Natural killer cell (primary cell): Measurements from ENCODE around the gene OR1S2. TPM values are rescaled to one million over a fixed set of nuclear protein-coding genes. Genes with fewer than 3 reads are reported as not detected.
"Not testable (repeated sequence)": the region's sequence is repeated elsewhere in the genome, so short reads cannot be mapped to it uniquely, and the experiment has no call there.

Experiments used
- ATAC-seq, 3 donors: fragments of 150-1000 bp in 2 of 3; fragments of 200-7000 bp in 1 of 3; cut with Tn5 transposase; 1 replicate in 1 of 3; 2 replicates in 2 of 3; pipeline ENCODE4 v1.10.0; 2021; ENCODE audit warnings: mild to moderate bottlenecking in 2 of 3, moderate library complexity in 2 of 3
- DNase-seq, 2 donors: peaks; one replicate each; pipeline versions ENCODE4 v3.0.0 to v3.0.0-alpha.2; 2013 to 2021; ENCODE audit warnings: mixed read lengths in 1 of 2
- H3K27ac ChIP-seq: one replicate; pipeline ENCODE4 v1.5.1; 2013; ENCODE audit warnings: mild to moderate bottlenecking, low read length
- H3K27me3 ChIP-seq: one replicate; pipeline ENCODE4 v1.6.1; 2013; ENCODE audit warnings: low read length; ENCODE audit not compliant: control insufficient read depth, insufficient read depth
- H3K36me3 ChIP-seq: one replicate; pipeline ENCODE4 v1.6.1; 2013; ENCODE audit warnings: low read length; ENCODE audit not compliant: control insufficient read depth, insufficient read depth
- H3K4me1 ChIP-seq: one replicate; pipeline ENCODE4 v1.6.1; 2013; ENCODE audit warnings: low read length; ENCODE audit not compliant: control insufficient read depth, insufficient read depth
- H3K4me3 ChIP-seq: one replicate; pipeline ENCODE4 v1.5.1; 2013; ENCODE audit warnings: low read length
- H3K9me3 ChIP-seq: one replicate; pipeline ENCODE4 v1.6.1; 2013; ENCODE audit warnings: low read length; ENCODE audit not compliant: control insufficient read depth, insufficient read depth
- H3K27ac Mint-ChIP-seq, 2 donors: one replicate each; pipeline ENCODE4 v1.8.0; 2022; ENCODE audit warnings: mild to moderate bottlenecking in 2 of 2, mixed read lengths in 2 of 2, moderate library complexity in 1 of 2
- H3K27me3 Mint-ChIP-seq, 2 donors: one replicate each; pipeline ENCODE4 v1.8.0; 2022; ENCODE audit warnings: low read depth in 2 of 2, mixed read lengths in 2 of 2
- H3K36me3 Mint-ChIP-seq: one replicate; pipeline ENCODE4 v1.8.0; 2022; ENCODE audit warnings: mixed read lengths
- H3K4me1 Mint-ChIP-seq, 2 donors: one replicate each; pipeline ENCODE4 v1.8.0; 2022; ENCODE audit warnings: mixed read lengths in 2 of 2
- H3K4me3 Mint-ChIP-seq: one replicate; pipeline ENCODE4 v1.8.0; 2022; ENCODE audit warnings: mild to moderate bottlenecking, moderate library complexity, mixed read lengths
- H3K9me3 Mint-ChIP-seq, 2 donors: one replicate each; pipeline ENCODE4 v1.8.0; 2022; ENCODE audit warnings: mixed read lengths in 2 of 2
- WGBS: methylation state at CpG from one replicate; pipeline ENCODE4 v1.1.7; 2013; ENCODE audit warnings: missing lambda C conversion rate; ENCODE audit not compliant: insufficient coverage; 5-methylcytosine and 5-hydroxymethylcytosine counted together
- intact Hi-C: fragments of 100-400 bp; cut with micrococcal nuclease; formaldehyde crosslinking; loops from one replicate; pipeline ENCODE4 v1.14.2; 2022
- total RNA-seq, 4 donors: library from RNA; stranded (reverse); fragments of 120-200 nt in 1 of 4; gene quantifications; one replicate each; pipeline versions ENCODE4 v1.2.3 to v1.2.4, GENCODE V29; 2013 to 2022
- TF ChIP-seq, protein P1 (sequence below): fragments of 200-600 bp; IDR thresholded peaks from one replicate; pipeline ENCODE4 v1.8.0; 2022; ENCODE audit warnings: antibody characterized with exemption

The OR1S2 gene
- total RNA-seq, 3 donors from 2014 or later (not counting 1 experiment from before 2014, with no cell fraction given), result not detected

DNA sequence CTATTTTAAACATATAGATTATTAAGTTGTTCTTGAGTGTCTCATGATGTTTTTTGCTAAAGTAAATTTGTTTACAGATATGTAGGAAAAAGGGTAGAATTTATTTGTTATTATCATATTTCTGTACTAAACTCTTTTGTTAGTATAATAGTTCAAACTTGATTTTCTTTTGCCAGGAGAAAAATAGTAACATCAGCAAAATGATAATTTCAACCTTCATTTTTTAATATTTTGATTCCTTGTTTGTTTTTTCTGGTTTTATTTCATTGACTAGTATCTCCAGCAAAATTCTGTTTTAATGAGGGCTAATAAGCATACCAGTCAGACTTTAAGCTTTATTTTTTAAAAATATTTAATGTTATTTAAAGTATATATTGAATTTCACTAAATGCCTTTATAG lies 12.5 kb upstream of the OR1S2 start:
- Mint-ChIP-seq H3K9me3 (peaks cover 0 to 3% of the 10 kb centered on the region in 2 donors), H3K27me3 (peaks cover 0 to 6% of the 10 kb centered on the region in 2 donors), H3K4me3 (no peak overlapping the region), H3K36me3 (no peaks in the 10 kb centered on the region), H3K27ac (no peak overlapping the region), H3K4me1 (no peaks in the 10 kb centered on the region)
- ATAC-seq (no peak), DNase-seq (no peak)
- Histone ChIP-seq H3K9me3 (no peaks in the 10 kb centered on the region), H3K36me3 (no peaks in the 10 kb centered on the region), H3K27ac (no peak overlapping the region), H3K4me3 (no peak overlapping the region), H3K4me1 (no peaks in the 10 kb centered on the region), H3K27me3 (no peaks in the 10 kb centered on the region)
- TF ChIP-seq, protein P1, sequence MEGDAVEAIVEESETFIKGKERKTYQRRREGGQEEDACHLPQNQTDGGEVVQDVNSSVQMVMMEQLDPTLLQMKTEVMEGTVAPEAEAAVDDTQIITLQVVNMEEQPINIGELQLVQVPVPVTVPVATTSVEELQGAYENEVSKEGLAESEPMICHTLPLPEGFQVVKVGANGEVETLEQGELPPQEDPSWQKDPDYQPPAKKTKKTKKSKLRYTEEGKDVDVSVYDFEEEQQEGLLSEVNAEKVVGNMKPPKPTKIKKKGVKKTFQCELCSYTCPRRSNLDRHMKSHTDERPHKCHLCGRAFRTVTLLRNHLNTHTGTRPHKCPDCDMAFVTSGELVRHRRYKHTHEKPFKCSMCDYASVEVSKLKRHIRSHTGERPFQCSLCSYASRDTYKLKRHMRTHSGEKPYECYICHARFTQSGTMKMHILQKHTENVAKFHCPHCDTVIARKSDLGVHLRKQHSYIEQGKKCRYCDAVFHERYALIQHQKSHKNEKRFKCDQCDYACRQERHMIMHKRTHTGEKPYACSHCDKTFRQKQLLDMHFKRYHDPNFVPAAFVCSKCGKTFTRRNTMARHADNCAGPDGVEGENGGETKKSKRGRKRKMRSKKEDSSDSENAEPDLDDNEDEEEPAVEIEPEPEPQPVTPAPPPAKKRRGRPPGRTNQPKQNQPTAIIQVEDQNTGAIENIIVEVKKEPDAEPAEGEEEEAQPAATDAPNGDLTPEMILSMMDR, result no peak
- intact Hi-C loops, result loop anchor here (10.0 kb wide), 1 partner anchor 62 kb away; no protein-coding TSS in a partner anchor

DNA sequence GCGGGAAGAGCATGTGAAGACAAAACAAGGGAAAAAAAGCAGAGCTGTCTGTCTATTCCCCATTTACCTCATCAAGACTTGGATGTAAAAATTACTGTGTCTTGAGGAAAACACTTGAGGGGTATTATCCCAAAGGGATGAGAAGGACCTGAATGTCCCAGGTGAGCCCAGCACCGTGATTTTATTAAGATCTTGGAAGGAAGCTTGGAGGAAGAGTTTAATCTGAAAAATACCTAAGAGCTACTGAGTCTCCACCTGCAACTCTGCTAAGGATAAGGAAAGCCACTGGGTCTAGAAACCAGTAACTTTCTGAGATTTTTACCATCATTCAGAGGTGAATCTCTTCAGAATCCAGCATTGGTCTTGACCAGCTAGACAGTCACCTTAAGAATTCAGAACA lies 8.5 kb upstream of the OR1S2 start, which contains the start of gene OR1S1:
OR1S1 (plus strand) TSS at position 301 of the 400 bp plus-strand sequence.
- not testable (repeated sequence) for H3K9me3 ChIP-seq, H3K27me3 Mint-ChIP-seq, H3K36me3 Mint-ChIP-seq, H3K4me1 Mint-ChIP-seq, H3K27ac ChIP-seq, DNase-seq, H3K27ac Mint-ChIP-seq, H3K4me3 Mint-ChIP-seq, H3K4me3 ChIP-seq, ATAC-seq, H3K9me3 Mint-ChIP-seq, H3K4me1 ChIP-seq, H3K36me3 ChIP-seq, H3K27me3 ChIP-seq
- WGBS, result no CpG with 5 or more reads among the region's 2 CpGs
- intact Hi-C loops, result loop anchor here (10.0 kb wide), 1 partner anchor 58 kb away; no protein-coding TSS in a partner anchor

DNA sequence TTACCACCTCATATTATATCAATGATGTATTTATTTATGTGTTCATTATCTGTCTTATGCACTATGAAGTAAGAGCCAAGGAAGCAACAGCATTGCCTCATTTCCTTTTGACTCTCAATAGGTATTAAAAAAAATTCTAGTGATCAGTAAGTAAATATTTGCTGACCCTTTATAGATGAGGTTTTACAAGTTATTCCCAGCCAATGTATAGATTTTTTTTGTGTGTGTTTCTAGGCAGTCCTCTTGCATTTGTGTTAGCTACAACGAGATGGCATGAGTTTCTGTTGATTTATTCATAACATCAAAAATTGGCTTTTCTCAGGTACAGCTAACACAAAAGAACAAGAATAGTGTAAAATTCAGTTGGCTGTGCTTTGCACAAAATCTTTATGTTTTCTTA lies 4.7 kb downstream of the OR1S2 start:
- Mint-ChIP-seq H3K4me3 (no peak overlapping the region), H3K27me3 (no peaks in the 10 kb centered on the region), H3K9me3 (peaks cover 5 to 9% of the 10 kb centered on the region in 2 donors), H3K4me1 (no peaks in the 10 kb centered on the region), H3K27ac (no peak overlapping the region), H3K36me3 (no peaks in the 10 kb centered on the region)
- no peak overlapping the region for H3K4me3 ChIP-seq
- H3K27me3 ChIP-seq, result peaks cover under 1% of the 10 kb centered on the region
- ATAC-seq (no peak), DNase-seq (no peak)
- intact Hi-C loops, result no loop called here
- H3K36me3 ChIP-seq, result no peaks in the 10 kb centered on the region
- 67% methylated on average over 1 of the region's 1 CpG for WGBS
- H3K27ac ChIP-seq, result no peak overlapping the region
- H3K9me3 ChIP-seq, result no peaks in the 10 kb centered on the region
- H3K4me1 ChIP-seq, result no peaks in the 10 kb centered on the region
- TF ChIP-seq, protein P1, result no peak

DNA sequence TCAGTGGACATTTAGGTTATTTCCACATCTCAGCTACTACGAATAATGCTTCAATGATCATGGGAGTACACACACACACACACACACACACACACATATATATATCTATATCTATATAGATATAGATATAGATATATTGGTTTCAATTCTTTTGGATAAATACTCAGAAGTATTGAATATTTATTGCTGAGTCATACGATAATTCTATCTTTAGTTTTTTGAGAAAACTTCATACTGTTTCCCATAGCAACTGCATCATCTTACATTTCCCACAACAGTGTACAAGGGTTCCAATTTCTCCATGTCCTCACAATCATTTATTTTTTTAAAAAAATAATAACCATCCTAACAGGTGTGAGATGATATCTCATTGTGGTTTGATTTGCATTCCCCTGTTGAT lies 8.0 kb downstream of the OR1S2 start:
- no peak overlapping the region for H3K4me3 Mint-ChIP-seq
- intact Hi-C loops, result no loop called here

More for the DNA sequence above, 8.0 kb downstream of the OR1S2 start:
- Histone ChIP-seq H3K4me1 (no peaks in the 10 kb centered on the region), H3K27ac (no peak overlapping the region), H3K9me3 (no peaks in the 10 kb centered on the region), H3K36me3 (no peaks in the 10 kb centered on the region), H3K4me3 (no peak overlapping the region), H3K27me3 (no peaks in the 10 kb centered on the region)
- Mint-ChIP-seq H3K27ac (no peak overlapping the region), H3K36me3 (no peaks in the 10 kb centered on the region), H3K4me1 (no peaks in the 10 kb centered on the region), H3K9me3 (peaks cover 0 to 2% of the 10 kb centered on the region in 2 donors), H3K27me3 (peaks cover 0 to 3% of the 10 kb centered on the region in 2 donors)
- no CpG with 5 or more reads among the region's 2 CpGs for WGBS
- DNase-seq, result no peak
- TF ChIP-seq, protein P1, result no peak
- no peak for ATAC-seq
